HFF-Myc (cell line): ENCODE measurements around the gene ST6GAL2.

Experiments
- DNase-seq: peaks from one replicate; pipeline ENCODE4 v3.0.0-alpha.2; 2011; ENCODE audit warnings: low read depth; ENCODE audit errors: extremely low read depth
- H3K4me3 ChIP-seq: replicated peaks from 2 replicates; pipeline ENCODE4 v1.5.1; 2011; ENCODE audit warnings: low read depth, mild to moderate bottlenecking, control low read depth, low read length
- TF ChIP-seq, protein P1 (sequence below): IDR thresholded peaks from 2 replicates; pipeline ENCODE4 v1.5.1; 2012; ENCODE audit warnings: mild to moderate bottlenecking, low read depth, low read length, control low read depth; ENCODE audit errors: missing control alignments

Gene ST6GAL2

DNA sequence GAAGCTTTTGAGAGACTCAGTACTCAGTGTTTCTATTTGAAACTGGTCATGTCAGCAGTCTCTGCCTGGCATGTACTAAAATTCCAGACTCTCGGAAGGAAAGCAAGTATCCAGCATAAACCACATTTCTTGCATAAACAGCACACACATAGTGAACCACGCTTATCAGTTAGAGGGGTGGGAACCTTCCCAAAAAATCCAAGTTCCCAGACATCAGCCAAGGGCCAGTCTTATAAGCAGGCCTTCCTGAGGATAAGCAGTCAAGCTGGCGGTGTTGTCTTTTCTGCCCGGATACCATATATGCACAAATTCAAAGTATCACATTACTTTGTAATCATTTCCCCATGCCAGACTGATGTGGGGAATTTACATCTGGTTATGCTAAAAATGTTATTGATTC is 73.6 kb downstream of the ST6GAL2 start:
- H3K4me3 ChIP-seq, result no peak overlapping the region
- TF ChIP-seq, protein P1, sequence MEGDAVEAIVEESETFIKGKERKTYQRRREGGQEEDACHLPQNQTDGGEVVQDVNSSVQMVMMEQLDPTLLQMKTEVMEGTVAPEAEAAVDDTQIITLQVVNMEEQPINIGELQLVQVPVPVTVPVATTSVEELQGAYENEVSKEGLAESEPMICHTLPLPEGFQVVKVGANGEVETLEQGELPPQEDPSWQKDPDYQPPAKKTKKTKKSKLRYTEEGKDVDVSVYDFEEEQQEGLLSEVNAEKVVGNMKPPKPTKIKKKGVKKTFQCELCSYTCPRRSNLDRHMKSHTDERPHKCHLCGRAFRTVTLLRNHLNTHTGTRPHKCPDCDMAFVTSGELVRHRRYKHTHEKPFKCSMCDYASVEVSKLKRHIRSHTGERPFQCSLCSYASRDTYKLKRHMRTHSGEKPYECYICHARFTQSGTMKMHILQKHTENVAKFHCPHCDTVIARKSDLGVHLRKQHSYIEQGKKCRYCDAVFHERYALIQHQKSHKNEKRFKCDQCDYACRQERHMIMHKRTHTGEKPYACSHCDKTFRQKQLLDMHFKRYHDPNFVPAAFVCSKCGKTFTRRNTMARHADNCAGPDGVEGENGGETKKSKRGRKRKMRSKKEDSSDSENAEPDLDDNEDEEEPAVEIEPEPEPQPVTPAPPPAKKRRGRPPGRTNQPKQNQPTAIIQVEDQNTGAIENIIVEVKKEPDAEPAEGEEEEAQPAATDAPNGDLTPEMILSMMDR, result no peak
- DNase-seq, result peak; percentile 31

DNA sequence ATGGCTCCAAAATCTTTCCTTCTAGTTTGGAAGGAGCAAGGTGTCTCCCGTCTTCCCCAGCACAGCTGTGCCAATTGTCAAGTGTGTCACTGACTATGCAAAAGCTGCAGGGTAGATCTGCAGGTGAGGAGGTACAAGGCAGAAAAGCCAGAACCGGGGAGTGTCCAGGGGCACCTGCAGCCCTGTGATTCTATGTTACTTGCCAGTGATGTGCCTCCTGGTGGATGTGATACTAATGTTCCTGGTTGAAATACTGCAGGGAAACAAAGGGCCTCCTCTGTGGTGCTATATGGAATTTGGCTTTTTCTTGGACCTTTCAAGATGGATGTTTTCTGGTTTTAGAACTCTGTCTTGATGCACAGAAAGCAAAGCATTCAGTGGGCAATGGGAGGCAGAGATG is 80.3 kb downstream of the ST6GAL2 start:
- no peak overlapping the region for H3K4me3 ChIP-seq
- TF ChIP-seq, protein P1, result no peak
- DNase-seq, result no peak

GRCh38 chr2:106804161-106804560 is 81.8 kb downstream of the ST6GAL2 start:
- no peak for DNase-seq
- no peak overlapping the region for H3K4me3 ChIP-seq
- TF ChIP-seq, protein P1, result no peak

DNA sequence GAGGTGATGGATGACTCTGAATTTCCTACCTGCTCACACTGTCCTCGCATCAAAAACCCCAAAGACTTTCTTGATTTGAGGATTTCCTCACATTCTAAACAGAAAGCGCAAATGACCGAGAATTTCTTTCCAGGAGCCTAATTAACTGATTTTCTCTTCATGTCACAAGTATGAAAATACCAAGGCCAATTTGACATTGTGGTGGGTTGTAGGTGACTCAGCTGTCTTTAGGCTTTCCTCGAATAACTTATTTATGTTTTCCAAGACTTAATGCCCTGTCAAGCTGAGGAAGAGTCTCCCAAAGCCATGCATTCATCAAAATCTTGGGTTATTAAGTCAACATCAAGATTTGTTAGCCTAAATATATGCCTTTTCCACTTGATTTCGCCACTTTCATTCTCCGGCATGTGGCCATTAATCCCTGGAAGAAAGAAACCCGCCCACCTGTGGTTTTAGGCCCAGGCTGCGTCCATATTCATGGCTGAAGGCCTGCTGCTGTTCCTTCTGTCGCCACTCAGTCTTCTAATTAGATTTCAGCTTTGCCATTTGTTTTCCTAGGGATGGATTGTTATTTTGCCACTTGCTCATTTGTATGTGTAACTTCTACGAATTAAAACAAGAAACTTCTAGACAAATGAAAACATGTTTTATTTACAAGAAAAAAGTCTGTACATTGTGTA is 84.9 kb downstream of the ST6GAL2 start:
- TF ChIP-seq, protein P1, result no peak
- no peak overlapping the region for H3K4me3 ChIP-seq
- no peak for DNase-seq

DNA sequence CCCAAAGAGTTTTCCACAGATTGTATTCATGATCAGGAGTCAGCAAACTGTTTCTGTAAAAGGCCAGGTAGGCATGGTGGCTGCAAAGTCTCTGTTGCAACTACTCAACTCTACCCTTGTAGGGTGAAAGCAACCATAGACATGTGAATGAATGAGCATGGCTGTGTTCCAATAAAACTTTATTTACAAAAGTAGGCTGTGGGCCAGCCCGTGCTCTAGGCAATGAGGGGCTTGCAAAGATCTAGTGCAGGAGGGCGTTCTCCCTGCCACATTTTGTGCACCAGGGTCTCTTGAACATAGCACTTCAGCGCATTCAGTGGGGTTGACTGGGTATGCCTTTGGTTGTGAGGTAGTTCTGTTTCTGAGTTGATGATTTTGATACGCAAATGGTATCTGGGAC is 85.8 kb downstream of the ST6GAL2 start:
- TF ChIP-seq, protein P1, result no peak
- no peak for DNase-seq
- no peak overlapping the region for H3K4me3 ChIP-seq

GRCh38 chr2:106798826-106799552 is 87.0 kb downstream of the ST6GAL2 start:
- no peak overlapping the region for H3K4me3 ChIP-seq
- TF ChIP-seq, protein P1, result no peak
- no peak for DNase-seq
